HEK293T (cell line): Measurements from ENCODE around the gene CNGB1.

Source experiments
- BHLHE40 ChIP-seq: fragments of 450-650 bp; IDR thresholded peaks from 2 replicates; pipeline ENCODE4 v1.6.1; 2016; ENCODE audit warnings: mild to moderate bottlenecking, moderate library complexity, borderline replicate concordance
- ELF4 ChIP-seq: fragments of 450-650 bp; IDR thresholded peaks from 2 replicates; pipeline ENCODE4 v1.6.1; 2017; ENCODE audit warnings: antibody characterized with exemption
- FOXA1 ChIP-seq: fragments of 450-650 bp; IDR thresholded peaks from 2 replicates; pipeline ENCODE4 v1.6.1; 2016; ENCODE audit warnings: mild to moderate bottlenecking
- FOXK2 ChIP-seq: fragments of 450-650 bp; IDR thresholded peaks from 2 replicates; pipeline ENCODE4 v1.6.1; 2016; ENCODE audit warnings: mild to moderate bottlenecking
- FOXM1 ChIP-seq: fragments of 450-650 bp; IDR thresholded peaks from 2 replicates; pipeline ENCODE4 v1.6.1; 2017; ENCODE audit warnings: mild to moderate bottlenecking, borderline replicate concordance
- HDGF ChIP-seq: fragments of 450-650 bp; IDR thresholded peaks from 2 replicates; pipeline ENCODE4 v1.6.1; 2017; ENCODE audit warnings: antibody characterized with exemption, borderline replicate concordance
- L3MBTL2 ChIP-seq: fragments of 450-650 bp; conservative IDR thresholded peaks from 2 replicates; pipeline ENCODE4 v1.6.1; 2016; ENCODE audit warnings: mild to moderate bottlenecking
- LEF1 ChIP-seq: fragments of 450-650 bp; IDR thresholded peaks from 2 replicates; pipeline ENCODE4 v1.6.1; 2017; ENCODE audit warnings: mild to moderate bottlenecking, borderline replicate concordance
- NFRKB ChIP-seq: fragments of 450-650 bp; IDR thresholded peaks from 2 replicates; pipeline ENCODE4 v1.6.1; 2016; ENCODE audit warnings: mild to moderate bottlenecking, moderate library complexity
- SP1 ChIP-seq: fragments of 450-650 bp; IDR thresholded peaks from 2 replicates; pipeline ENCODE4 v1.6.1; 2017
- SUZ12 ChIP-seq: fragments of 450-650 bp; IDR thresholded peaks from 2 replicates; pipeline ENCODE4 v1.6.1; 2016; ENCODE audit warnings: mild to moderate bottlenecking
- TARDBP ChIP-seq: fragments of 450-650 bp; IDR thresholded peaks from 2 replicates; pipeline ENCODE4 v1.6.1; 2016
- ZNF384 ChIP-seq: fragments of 450-650 bp; IDR thresholded peaks from 2 replicates; pipeline ENCODE4 v1.6.1; 2016
- TF ChIP-seq, protein P1 (sequence below): fragments of 450-650 bp; IDR thresholded peaks from 2 replicates; pipeline ENCODE4 v1.6.1; 2016

DNA sequence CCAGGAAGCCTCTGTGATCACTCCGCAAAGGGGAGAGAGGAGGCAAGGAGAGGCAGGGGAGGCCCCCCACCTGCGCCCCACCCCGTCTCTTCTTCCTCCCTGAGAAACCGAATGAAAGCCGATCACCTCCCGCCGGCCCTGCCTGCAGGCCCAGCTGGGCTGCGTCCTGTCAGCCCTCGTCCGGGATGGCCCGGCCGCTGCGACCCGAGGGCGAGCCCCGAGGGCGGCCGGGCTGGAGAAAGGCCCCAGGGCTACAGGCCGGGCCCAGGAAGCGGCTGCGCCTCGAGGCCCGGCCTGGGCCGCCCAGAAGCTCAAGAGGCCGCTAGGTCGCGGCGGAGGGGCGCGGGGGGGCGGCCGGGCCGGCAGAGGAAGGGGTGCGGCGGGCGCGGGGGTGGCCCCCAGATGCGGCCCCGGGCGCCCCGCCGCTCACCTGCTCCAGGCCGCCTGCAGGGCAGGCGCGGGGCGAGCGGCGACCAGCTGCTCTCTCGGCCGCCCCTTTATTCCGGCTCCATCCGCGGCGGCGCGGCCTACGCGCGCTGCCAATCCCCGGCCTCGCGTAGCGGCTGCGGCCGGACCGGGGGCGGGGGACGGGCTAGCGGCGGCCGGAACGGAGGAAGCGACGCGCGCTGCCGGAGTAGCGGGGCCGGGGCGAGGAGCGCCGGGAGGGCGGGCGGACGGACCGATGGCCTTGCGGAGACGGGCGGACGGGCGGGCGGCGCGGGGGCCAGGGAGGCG lies 29.2 kb upstream of the CNGB1 start, which contains the start of gene ZNF319:
- TF ChIP-seq SP1, result no peak
- TF ChIP-seq FOXM1, result no peak
- TF ChIP-seq, protein P1, sequence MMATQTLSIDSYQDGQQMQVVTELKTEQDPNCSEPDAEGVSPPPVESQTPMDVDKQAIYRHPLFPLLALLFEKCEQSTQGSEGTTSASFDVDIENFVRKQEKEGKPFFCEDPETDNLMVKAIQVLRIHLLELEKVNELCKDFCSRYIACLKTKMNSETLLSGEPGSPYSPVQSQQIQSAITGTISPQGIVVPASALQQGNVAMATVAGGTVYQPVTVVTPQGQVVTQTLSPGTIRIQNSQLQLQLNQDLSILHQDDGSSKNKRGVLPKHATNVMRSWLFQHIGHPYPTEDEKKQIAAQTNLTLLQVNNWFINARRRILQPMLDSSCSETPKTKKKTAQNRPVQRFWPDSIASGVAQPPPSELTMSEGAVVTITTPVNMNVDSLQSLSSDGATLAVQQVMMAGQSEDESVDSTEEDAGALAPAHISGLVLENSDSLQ, result no peak
- TF ChIP-seq BHLHE40, result no peak
- no peak for TF ChIP-seq SUZ12
- TF ChIP-seq FOXA1, result no peak
- TF ChIP-seq LEF1, result no peak
- no peak for TF ChIP-seq ELF4
- TF ChIP-seq TARDBP, result no peak
- no peak for TF ChIP-seq NFRKB
- no peak for TF ChIP-seq FOXK2
- TF ChIP-seq HDGF, result no peak
- no peak for TF ChIP-seq ZNF384
- no peak for TF ChIP-seq L3MBTL2
